GM18507 (cell line): ENCODE data around the gene DSG4.

Experiments used
- DNase-seq: peaks from one replicate; pipeline ENCODE4 v3.0.0; 2011; ENCODE audit warnings: low read depth; ENCODE audit not compliant: insufficient read length; ENCODE audit errors: extremely low spot score
- FAIRE-seq: peaks from 2 replicates; lab custom pipeline; 2011; peaks lifted over from hg19 to GRCh38; lab: Jason Lieb, UNC

DSG4 gene

GRCh38 chr18:31444142-31444541 is 67.6 kb downstream of the DSG4 start:
- DNase-seq (no peak), FAIRE-seq (no peak)

DNA sequence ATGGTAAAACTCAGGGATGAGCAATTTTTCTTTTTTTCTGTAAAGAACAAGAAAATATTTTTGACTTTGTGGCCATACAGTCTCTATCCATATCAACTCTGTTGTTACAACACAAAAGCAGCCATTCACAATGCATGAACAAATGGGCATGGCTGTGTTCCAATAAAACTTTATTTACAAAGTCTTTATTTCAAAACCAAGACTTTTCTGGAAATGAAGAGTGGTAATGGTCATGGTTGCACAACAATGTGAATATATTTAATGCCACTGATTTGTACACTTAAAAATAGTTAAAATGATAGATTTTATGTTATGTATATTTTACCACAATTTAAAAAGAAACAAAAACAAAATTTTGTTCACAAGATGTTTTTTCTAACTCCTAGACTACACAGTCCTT is 69.3 kb downstream of the DSG4 start:
- no peak for DNase-seq
- no peak for FAIRE-seq

DNA sequence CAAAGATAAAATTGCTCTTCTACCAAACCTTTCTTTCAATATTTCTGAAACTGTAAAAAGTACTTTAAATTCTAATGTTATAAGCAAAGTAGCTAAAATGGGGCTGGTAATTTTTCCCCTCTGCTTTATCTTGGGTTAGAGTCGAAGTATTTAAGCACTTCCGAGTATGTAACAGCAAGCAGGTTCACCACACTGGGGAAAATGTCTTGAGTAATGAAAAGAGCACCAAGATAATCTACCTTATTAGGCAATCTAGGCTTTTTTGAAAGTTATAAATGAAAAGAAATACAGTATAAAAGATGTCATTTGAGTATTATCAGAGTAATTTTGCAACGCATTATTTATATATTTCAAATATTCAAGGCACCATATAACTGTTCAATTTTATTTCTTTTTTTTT is 70.3 kb downstream of the DSG4 start:
- DNase-seq = no peak
- FAIRE-seq = no peak

DNA sequence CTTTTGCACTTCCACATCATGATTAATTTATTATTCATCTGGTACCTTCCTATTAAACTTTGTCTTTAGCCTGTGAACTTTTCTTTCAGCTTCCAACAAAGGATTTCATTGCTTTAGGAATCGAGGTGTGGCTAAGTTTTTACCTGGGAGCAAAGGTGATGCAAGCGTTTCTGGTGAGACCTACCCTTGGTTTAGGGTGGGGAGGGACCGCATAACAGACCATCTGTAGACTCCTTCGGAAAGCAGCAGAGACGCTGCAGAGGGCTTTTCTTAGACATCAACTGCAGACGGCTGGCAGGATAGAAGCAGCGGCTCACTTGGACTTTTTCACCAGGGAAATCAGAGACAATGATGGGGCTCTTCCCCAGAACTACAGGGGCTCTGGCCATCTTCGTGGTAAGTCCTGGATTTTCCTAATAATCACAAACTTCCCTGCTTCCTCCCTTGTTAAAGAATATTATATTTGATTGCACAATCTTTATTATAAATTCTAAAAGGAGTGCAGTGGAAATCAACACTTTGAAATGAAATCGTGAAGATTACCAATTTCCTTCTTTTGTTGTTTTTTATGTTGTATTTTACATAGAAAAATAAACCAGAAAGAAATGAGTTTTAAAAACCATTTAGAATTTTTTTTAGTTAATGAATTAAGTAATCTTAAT is 71.1 kb downstream of the DSG4 start, which contains the start of gene DSG3:
DSG3 (plus strand) TSS at position 212 of the 662 bp plus-strand sequence; CDS start at position 349, 137 bp downstream.
- FAIRE-seq = no peak
- DNase-seq = no peak

GRCh38 chr18:31450409-31450808 is 73.8 kb downstream of the DSG4 start:
- no peak for FAIRE-seq
- no peak for DNase-seq

GRCh38 chr18:31451625-31452024 is 75.0 kb downstream of the DSG4 start:
- no peak for FAIRE-seq
- DNase-seq = no peak

- FAIRE-seq = no peak
- no peak for DNase-seq
Observed at GRCh38 chr18:31454066-31454708, 77.6 kb downstream of the DSG4 start.
